ENCODE data around the gene SORCS2.

- TF ChIP-seq POLR2A (IDR thresholded peaks at IDR 0.05) (no peak), POLR2AphosphoS5 (IDR thresholded peaks at IDR 0.05) (no peak), EP300 (IDR thresholded peaks at IDR 0.05; ENCODE audit: low read depth) (no peak)
- TF ChIP-seq, protein P1, sequence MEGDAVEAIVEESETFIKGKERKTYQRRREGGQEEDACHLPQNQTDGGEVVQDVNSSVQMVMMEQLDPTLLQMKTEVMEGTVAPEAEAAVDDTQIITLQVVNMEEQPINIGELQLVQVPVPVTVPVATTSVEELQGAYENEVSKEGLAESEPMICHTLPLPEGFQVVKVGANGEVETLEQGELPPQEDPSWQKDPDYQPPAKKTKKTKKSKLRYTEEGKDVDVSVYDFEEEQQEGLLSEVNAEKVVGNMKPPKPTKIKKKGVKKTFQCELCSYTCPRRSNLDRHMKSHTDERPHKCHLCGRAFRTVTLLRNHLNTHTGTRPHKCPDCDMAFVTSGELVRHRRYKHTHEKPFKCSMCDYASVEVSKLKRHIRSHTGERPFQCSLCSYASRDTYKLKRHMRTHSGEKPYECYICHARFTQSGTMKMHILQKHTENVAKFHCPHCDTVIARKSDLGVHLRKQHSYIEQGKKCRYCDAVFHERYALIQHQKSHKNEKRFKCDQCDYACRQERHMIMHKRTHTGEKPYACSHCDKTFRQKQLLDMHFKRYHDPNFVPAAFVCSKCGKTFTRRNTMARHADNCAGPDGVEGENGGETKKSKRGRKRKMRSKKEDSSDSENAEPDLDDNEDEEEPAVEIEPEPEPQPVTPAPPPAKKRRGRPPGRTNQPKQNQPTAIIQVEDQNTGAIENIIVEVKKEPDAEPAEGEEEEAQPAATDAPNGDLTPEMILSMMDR (IDR thresholded peaks at IDR 0.05) = no peak
Measured at GRCh38 chr4:7328913-7329638, 136.7 kb downstream of the SORCS2 start.
